Stimulated activated CD8-positive, alpha-beta memory T cell treated with anti-CD3 and anti-CD28 coated beads, Interleukin-15, amount 100 ng/mL, for 1 hour (primary cell): ENCODE measurements around the gene APLP2.

Source experiments
- DNase-seq: peaks from one replicate; pipeline ENCODE4 v3.0.0-alpha.2; 2020; ENCODE audit warnings: low read depth

The APLP2 gene

GRCh38 chr11:130146796-130147195 is 77.1 kb downstream of the APLP2 start:
- DNase-seq: no peak

- no peak for DNase-seq
These were observed 79.2 kb downstream of the APLP2 start for GRCh38 chr11:130148796-130149326.

- DNase-seq: no peak
These were observed 81.1 kb downstream of the APLP2 start for GRCh38 chr11:130150790-130151189.

- DNase-seq: no peak
These were observed 81.5 kb downstream of the APLP2 start for GRCh38 chr11:130151196-130151595.

- DNase-seq: no peak
These were observed 86.7 kb downstream of the APLP2 start for GRCh38 chr11:130156108-130157022.

- no peak for DNase-seq
These were observed 87.4 kb downstream of the APLP2 start for GRCh38 chr11:130157101-130157500.

GRCh38 chr11:130157840-130158239 is 88.1 kb downstream of the APLP2 start:
- DNase-seq: no peak

GRCh38 chr11:130159139-130159538 is 89.4 kb downstream of the APLP2 start:
- no peak for DNase-seq

GRCh38 chr11:130159657-130160497 is 90.2 kb downstream of the APLP2 start, which contains the start of gene ST14:
TSS of gene ST14 (plus strand) at chr11:130159782. CDS start at chr11:130159980, 198 bp downstream.
- DNase-seq: no peak

- no peak for DNase-seq
These were observed 90.9 kb downstream of the APLP2 start for GRCh38 chr11:130160498-130161155.

GRCh38 chr11:130161441-130162145 is 91.9 kb downstream of the APLP2 start:
- DNase-seq: no peak

GRCh38 chr11:130162733-130163132 is 93.0 kb downstream of the APLP2 start:
- no peak for DNase-seq

GRCh38 chr11:130163346-130164220 is 93.9 kb downstream of the APLP2 start:
- no peak for DNase-seq

GRCh38 chr11:130164221-130164570 is 94.5 kb downstream of the APLP2 start:
- no peak for DNase-seq

- DNase-seq: no peak
These were observed 96.1 kb downstream of the APLP2 start for GRCh38 chr11:130165601-130166456.

GRCh38 chr11:130166457-130166784 is 96.7 kb downstream of the APLP2 start:
- no peak for DNase-seq

GRCh38 chr11:130167146-130167545 is 97.5 kb downstream of the APLP2 start:
- DNase-seq: no peak

- DNase-seq: no peak
These were observed 98.4 kb downstream of the APLP2 start for GRCh38 chr11:130168105-130168504.

- no peak for DNase-seq
These were observed 100.7 kb downstream of the APLP2 start for GRCh38 chr11:130170345-130170744.

GRCh38 chr11:130171534-130171933 is 101.8 kb downstream of the APLP2 start:
- DNase-seq: no peak
